RWPE1 (cell line): ENCODE measurements around the gene CLEC11A.

Experiments used
- CTCF ChIA-PET: fragments of 350-600 bp; sonication (Branson Sonifier 250); formaldehyde crosslinking; extraction: SDS; loops from one replicate; lab custom pipeline; 2021; lab: Yijun Ruan, JAX
- POLR2A ChIA-PET: fragments of 400-600 bp; formaldehyde crosslinking; extraction: SDS; loops from one replicate; lab custom pipeline; 2020; ENCODE audit warnings: antibody characterized with exemption; ENCODE audit not compliant: low non-redundant PET; lab: Yijun Ruan, JAX
- DNase-seq: peaks from one replicate; pipeline ENCODE4 v3.0.0; 2012; ENCODE audit warnings: low spot score
- H3K27ac ChIP-seq: fragments of 450-650 bp; 2 replicates; pipeline ENCODE4 v1.5.1; 2017
- TF ChIP-seq, protein P1 (sequence below): fragments of 450-650 bp; conservative IDR thresholded peaks from 2 replicates; pipeline ENCODE4 v1.5.1; 2017; ENCODE audit warnings: low read depth, mild to moderate bottlenecking

CLEC11A gene

DNA sequence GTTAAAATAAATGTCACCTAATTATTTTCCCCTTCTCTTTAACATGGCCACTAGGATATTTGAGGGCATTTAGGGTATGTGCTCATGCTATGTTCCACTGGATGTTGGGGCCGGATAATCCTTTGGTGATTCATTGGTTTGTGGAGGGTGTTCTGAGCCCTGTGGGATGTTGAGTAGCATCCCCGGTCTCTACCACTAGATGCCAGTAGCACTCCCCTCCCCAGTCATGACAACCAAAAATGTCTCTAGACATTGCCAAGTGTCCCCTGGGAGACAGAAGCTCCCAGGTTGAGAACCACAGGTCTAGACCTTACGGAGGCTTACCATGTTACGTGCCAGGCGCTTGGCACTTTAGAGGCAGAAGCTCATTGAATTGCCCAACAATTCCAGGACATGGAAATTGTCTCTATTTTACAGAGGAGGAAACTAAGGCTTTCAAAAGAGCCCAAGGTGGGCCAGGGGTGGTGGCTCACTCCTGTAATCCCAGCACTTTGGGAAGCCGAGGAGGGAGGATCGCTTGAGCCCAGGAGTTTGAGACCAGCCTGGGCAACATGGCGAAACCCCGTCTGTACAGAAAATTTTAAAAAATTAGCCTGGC lies 17.6 kb upstream of the CLEC11A start:
- POLR2A ChIA-PET: interaction anchor here (0.7 kb wide), 1 partner anchor 623 kb away, joined by 3 read pairs; no protein-coding TSS in a partner anchor
- no peak overlapping the region for H3K27ac ChIP-seq
- CTCF ChIA-PET: interaction anchor here (0.6 to 1.8 kb wide), 6 partner anchors 19 to 205 kb away, joined by 3 to 5 read pairs (median 4); partner anchors contain the start of gene KLK4
- DNase-seq: peak; percentile 82
- TF ChIP-seq, protein P1, sequence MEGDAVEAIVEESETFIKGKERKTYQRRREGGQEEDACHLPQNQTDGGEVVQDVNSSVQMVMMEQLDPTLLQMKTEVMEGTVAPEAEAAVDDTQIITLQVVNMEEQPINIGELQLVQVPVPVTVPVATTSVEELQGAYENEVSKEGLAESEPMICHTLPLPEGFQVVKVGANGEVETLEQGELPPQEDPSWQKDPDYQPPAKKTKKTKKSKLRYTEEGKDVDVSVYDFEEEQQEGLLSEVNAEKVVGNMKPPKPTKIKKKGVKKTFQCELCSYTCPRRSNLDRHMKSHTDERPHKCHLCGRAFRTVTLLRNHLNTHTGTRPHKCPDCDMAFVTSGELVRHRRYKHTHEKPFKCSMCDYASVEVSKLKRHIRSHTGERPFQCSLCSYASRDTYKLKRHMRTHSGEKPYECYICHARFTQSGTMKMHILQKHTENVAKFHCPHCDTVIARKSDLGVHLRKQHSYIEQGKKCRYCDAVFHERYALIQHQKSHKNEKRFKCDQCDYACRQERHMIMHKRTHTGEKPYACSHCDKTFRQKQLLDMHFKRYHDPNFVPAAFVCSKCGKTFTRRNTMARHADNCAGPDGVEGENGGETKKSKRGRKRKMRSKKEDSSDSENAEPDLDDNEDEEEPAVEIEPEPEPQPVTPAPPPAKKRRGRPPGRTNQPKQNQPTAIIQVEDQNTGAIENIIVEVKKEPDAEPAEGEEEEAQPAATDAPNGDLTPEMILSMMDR: peak; percentile 75

DNA sequence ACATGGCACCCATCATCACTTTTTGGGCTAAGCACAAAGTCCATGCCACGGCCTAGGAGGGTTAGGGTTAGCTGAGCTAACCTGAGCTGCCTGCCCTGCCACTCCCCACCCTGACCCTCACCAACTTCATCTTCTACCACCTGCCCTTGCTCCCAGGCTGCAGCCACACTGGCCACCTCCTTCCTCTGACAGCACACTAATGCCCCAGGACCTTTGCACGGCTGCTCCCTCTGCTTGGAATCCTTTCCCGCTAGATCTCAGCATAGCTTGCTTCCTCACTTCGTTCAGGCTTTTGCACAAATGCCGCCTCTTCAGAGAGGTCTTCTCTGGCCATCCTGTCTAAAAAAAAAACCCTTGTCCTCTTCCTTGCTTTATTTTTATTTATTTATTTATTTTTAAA lies 16.8 kb upstream of the CLEC11A start:
- CTCF ChIA-PET: no interaction called here
- DNase-seq: no peak
- POLR2A ChIA-PET: no interaction called here
- H3K27ac ChIP-seq: no peak overlapping the region
- TF ChIP-seq, protein P1: no peak

DNA sequence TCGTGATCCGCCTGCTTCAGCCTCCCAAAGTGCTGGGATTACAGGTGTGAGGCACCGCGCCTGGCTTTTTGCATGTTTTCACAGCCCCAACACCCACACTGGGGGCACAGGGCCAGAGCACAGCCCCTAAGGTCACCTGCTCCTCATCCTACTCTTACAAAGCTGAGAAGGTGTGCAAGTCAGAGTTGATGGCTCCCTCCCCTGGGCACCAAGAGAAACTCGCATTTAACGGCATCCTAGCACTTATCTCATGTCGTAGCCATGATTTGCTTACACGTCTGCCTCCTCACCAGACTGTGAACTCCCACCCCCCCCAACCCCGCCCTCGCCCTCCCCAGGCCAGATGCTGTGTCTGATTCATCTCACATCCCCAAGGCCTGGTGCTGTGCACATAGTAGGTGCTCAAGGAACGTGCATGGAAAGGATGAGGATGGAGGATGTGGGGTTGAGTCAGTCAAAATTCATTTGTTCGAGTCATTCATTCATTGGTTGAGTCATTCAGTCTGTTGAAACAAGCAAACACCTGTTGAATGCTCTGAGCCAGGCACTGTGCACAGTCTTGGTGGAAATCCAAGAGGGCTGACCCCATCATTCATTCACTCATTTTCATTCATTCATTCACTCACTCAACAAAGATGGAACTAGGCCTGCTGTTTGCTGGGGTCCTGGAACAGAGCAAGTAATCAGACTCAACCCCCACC lies 14.8 kb upstream of the CLEC11A start:
- no peak for DNase-seq
- no peak overlapping the region for H3K27ac ChIP-seq
- CTCF ChIA-PET: no interaction called here
- POLR2A ChIA-PET: no interaction called here
- TF ChIP-seq, protein P1: no peak

DNA sequence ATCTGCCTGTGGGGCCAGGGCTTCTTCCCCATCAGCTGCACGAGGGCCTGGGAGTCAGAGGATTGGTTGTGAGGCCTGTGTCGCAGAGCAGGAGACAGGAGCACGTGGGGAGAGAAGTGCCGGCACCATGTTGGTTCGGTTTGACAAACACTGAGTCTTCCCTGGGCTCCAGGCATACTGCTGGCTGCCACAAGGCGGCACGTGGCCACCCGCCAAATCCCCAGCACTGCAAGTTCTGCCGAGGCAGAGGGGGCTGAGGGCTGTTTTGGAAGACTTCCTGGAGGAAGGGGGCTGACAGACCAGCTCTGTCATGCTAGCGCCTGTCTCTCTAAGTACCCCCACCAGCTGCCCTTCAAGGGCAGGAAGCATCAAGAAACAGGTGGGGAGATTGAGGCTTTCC lies 13.1 kb upstream of the CLEC11A start:
- CTCF ChIA-PET: interaction anchor here (0.7 to 1.2 kb wide), 3 partner anchors 12 to 307 kb away, joined by 3 to 4 read pairs (median 3); no protein-coding TSS in a partner anchor
- TF ChIP-seq, protein P1: no peak
- POLR2A ChIA-PET: no interaction called here
- H3K27ac ChIP-seq: no peak overlapping the region
- DNase-seq: no peak

DNA sequence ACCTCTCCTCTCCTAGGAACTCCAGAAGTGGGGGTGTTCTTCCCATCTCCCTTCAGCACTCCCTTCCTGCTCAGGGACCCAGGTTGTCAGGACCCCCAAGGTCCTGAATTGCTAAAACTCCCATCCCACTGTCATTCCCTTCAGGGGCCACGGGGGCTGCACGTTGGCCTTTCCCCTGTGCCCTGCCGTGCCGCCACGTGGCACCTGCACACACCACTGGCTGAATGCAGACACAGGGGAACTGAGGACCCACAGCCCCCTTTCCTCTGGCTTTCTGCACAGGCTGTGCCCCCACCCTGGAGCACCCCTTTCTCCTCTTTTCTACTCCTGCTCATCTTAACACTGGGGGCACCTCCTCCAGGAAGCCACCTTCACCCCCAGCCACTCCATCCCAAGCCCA lies 12.6 kb upstream of the CLEC11A start:
- TF ChIP-seq, protein P1: no peak
- ChIA-PET POLR2A (no interaction called here), CTCF (interaction anchor here (1.2 kb wide), 1 partner anchor 13 kb away, joined by 4 read pairs; no protein-coding TSS in a partner anchor)
- DNase-seq: no peak
- H3K27ac ChIP-seq: no peak overlapping the region

DNA sequence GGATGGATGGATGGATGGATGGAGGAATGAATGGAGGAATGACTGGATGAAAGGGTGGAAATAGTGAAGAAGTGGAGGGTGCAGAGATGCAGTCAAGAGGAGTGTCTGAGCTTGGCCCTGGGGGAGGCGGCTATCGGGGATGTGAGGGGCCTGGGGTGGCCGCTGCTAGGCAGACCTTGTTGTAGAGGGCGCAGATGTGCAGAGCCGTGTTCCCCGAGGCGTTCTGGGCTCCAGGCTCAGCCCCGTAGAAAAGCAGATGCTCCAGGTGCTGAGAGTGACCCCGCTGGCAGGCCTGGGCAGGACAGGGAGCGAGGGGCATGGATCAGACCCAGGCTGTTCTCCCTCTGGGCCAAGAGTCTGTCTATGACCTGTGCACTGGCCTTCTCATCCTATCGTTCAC lies 12.0 kb upstream of the CLEC11A start:
- no peak for DNase-seq
- ChIA-PET CTCF (interaction anchor here (0.6 kb wide), 1 partner anchor 97 kb away, joined by 3 read pairs; no protein-coding TSS in a partner anchor), POLR2A (no interaction called here)
- no peak overlapping the region for H3K27ac ChIP-seq
- TF ChIP-seq, protein P1: no peak
